ENCODE measurements around the gene KCNJ12.

DNA sequence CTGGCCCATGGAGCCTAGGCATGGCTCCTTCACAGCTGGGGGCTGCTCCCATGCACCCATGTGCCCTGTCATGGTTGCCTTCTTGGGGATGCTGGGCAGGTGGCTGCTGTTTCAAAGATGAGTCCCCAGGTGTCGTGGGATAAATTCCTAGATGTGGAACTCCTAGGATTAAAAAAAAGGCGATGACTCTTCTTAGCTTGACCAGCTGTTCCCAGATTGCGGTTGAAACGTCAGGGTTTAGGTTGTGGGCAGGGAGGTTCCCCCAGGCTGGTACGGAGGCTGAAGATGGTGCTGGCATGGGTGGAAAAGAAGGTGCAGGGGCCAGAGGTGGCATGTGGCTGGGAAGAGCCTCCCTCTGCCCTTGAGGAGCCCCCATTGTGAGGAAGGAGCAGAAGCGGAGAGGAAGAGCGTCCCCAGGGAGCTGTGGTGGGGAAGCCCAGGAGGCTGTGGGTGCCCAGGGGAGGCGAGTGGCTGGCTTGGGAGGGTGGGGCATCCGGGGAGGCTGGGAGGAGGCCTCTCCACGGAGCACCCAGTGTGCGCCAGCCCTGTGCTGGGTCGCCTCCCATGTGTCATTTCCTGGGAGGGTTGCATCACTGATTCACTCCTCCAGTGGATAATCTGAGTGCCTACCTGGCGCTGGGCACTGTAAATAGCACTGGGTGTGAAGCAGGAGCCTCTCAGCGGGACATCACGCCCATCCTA, 7.5 kb upstream of the KCNJ12 start:
- no peak for TF ChIP-seq CEBPB (IDR thresholded peaks at IDR 0.05)
- TF ChIP-seq TAF1 (IDR thresholded peaks at IDR 0.05; ENCODE audit: low read depth), result no peak
- TF ChIP-seq EP300 (IDR thresholded peaks at IDR 0.05; ENCODE audit: borderline replicate concordance), result no peak
- TF ChIP-seq TCF12 (IDR thresholded peaks at IDR 0.05; ENCODE audit: low read depth), result no peak

Measured in Ishikawa (cell line).